Stimulated activated naive B cell treated with anti-CD40 and anti-IgM and Interleukin-4, amounts not matched to agents 10 μg/mL and 1 μg/mL and 100 μg/mL, for 72 hours (primary cell): Measurements from ENCODE around the gene A4GALT.
A peak's percentile ranks its signal among the peaks of the same experiment; 100 is the strongest.

Source experiments
- ATAC-seq, 2 donors: fragments of 150-1000 bp; cut with Tn5 transposase; replicated peaks; 2 replicates each; pipeline ENCODE4 v1.10.0; 2021; ENCODE audit warnings: moderate library complexity in 1 of 2
- DNase-seq: peaks from one replicate; pipeline ENCODE4 v3.0.0; 2021
- H3K27ac Mint-ChIP-seq: one replicate; pipeline ENCODE4 v1.8.0; 2022; ENCODE audit warnings: mild to moderate bottlenecking, mixed read lengths
- H3K27me3 Mint-ChIP-seq, 2 donors: one replicate each; pipeline ENCODE4 v1.8.0; 2022; ENCODE audit warnings: mixed read lengths in 2 of 2
- H3K36me3 Mint-ChIP-seq, 2 donors: one replicate each; pipeline ENCODE4 v1.8.0; 2022; ENCODE audit warnings: mixed read lengths in 2 of 2, mild to moderate bottlenecking in 1 of 2
- H3K4me1 Mint-ChIP-seq, 2 donors: one replicate each; pipeline ENCODE4 v1.8.0; 2022; ENCODE audit warnings: mixed read lengths in 2 of 2, mild to moderate bottlenecking in 1 of 2
- H3K4me3 Mint-ChIP-seq, 2 donors: one replicate each; pipeline ENCODE4 v1.8.0; 2022; ENCODE audit warnings: mild to moderate bottlenecking in 2 of 2, mixed read lengths in 2 of 2, moderate library complexity in 1 of 2
- H3K9me3 Mint-ChIP-seq, 2 donors: one replicate each; pipeline ENCODE4 v1.8.0; 2022; ENCODE audit warnings: mixed read lengths in 2 of 2, mild to moderate bottlenecking in 1 of 2

Gene A4GALT

DNA sequence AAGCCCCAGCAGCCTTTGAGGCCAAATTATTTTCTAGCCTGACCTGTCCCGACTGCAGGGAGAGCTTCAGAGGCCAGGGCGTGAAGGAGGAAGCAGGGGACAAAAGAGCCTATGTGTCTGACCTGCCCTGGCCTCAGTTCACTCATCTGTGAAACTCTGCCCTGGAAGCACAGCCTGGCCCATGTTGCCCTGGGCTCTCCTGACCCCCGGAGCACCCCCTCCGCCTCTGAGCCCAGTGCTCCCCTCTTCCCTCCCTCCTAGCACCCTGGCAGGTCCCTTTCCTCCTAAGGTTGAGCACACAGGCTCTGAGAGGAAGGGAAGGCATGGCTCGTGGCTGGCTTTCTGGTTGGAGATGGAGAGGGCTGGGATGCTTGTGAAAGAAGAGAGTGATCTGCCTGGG lies 3.4 kb upstream of the A4GALT start:
- Mint-ChIP-seq H3K9me3 (no peaks in the 10 kb centered on the region), H3K27me3 (peaks cover 30 to 55% of the 10 kb centered on the region in 2 donors), H3K27ac (no peak overlapping the region), H3K4me3 (no peak overlapping the region), H3K4me1 (peaks cover 20 to 27% of the 10 kb centered on the region in 2 donors), H3K36me3 (no peaks in the 10 kb centered on the region)
- no peak for DNase-seq
- ATAC-seq, result no peak

DNA sequence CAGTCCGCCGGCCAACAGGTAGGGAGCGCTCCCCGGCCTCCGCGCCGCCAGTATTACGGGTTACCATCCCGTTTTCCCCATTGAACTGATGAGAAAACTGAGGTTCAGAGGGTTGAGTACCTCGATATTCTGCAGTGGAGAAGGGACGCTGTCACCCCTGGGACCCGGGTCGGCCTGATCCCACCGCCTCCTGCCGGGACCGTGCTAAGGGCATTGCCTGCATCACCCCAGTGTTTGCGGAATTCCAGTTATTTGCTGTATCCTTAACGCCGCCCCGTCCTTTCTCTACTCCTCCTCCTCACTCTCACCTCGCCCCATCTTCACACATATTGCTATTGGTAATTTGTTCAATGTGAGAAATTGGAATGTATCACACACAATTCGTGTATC lies 370 bp upstream of the A4GALT start:
- ATAC-seq (no peak), DNase-seq (no peak)
- no peaks in the 10 kb centered on the region for H3K9me3 Mint-ChIP-seq
- H3K4me1 Mint-ChIP-seq, result peaks cover 38 to 46% of the 10 kb centered on the region in 2 donors
- H3K36me3 Mint-ChIP-seq, result no peaks in the 10 kb centered on the region
- H3K27ac Mint-ChIP-seq, result peak overlapping the region; percentile 51
- H3K4me3 Mint-ChIP-seq, result peak overlapping the region; percentile 72 to 82
- H3K27me3 Mint-ChIP-seq, result peaks cover 32 to 57% of the 10 kb centered on the region in 2 donors

DNA sequence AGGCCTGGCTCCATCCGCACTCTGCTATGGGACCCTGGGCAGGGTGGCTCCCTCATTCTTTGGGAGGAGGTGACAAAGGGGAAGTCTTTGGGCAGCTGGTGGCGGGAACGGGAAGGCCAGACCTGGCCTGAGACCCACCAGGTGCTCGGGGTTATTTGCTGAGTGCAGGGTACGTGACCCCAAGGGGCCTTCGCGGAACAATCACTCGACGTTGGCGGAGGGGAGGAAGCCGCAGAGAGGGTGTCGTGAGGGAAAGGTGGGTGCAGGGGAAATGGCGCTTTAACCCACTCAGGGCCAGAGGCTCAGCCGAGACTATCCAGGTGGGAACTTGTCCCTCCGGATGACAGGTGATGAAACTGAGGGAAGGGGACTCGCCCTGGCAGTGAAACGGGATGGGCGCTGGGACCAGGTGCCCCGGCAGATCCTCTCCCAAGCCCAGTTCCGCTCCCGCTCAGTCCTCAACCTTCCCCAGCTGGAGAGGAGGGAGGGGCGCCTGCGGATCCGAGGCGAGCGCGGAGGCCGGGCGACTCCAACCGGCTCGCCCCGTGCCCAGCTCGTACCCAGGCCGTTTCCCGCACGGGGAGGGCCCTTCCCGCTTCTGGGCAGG lies 911 bp downstream of the A4GALT start:
- Mint-ChIP-seq H3K27ac (peak overlapping the region; percentile 75), H3K4me3 (peak overlapping the region; percentile 75 to 80), H3K36me3 (no peaks in the 10 kb centered on the region), H3K4me1 (peaks cover 39 to 50% of the 10 kb centered on the region in 2 donors), H3K27me3 (peaks cover 32 to 54% of the 10 kb centered on the region in 2 donors), H3K9me3 (no peaks in the 10 kb centered on the region)
- ATAC-seq (peak in 1 of 2 donors; percentile 13), DNase-seq (no peak)

DNA sequence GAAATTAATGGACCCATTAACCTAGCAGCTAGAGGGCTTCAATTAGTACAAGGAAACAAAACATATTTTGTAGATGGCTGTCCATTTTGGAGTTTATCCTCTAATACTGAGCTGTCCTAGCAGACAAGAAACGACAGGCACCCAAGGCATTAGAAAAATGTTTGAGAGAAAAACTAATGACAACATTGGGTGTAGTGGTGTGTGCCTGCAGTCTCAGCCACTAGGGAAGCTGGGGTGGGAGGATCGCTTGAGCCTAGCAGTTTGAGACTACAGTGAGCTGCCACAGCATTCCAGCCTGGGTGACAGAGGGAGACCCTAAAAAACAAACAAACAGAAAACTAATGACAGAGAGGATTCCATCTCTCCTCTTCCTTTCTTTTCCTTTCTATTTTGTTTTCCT lies 1.5 kb downstream of the A4GALT start:
- Mint-ChIP-seq H3K27me3 (peaks cover 32 to 58% of the 10 kb centered on the region in 2 donors), H3K9me3 (no peaks in the 10 kb centered on the region), H3K36me3 (no peaks in the 10 kb centered on the region), H3K4me3 (peak overlapping the region; percentile 75 to 80), H3K4me1 (peaks cover 42 to 52% of the 10 kb centered on the region in 2 donors), H3K27ac (peak overlapping the region; percentile 75)
- ATAC-seq (no peak), DNase-seq (no peak)

DNA sequence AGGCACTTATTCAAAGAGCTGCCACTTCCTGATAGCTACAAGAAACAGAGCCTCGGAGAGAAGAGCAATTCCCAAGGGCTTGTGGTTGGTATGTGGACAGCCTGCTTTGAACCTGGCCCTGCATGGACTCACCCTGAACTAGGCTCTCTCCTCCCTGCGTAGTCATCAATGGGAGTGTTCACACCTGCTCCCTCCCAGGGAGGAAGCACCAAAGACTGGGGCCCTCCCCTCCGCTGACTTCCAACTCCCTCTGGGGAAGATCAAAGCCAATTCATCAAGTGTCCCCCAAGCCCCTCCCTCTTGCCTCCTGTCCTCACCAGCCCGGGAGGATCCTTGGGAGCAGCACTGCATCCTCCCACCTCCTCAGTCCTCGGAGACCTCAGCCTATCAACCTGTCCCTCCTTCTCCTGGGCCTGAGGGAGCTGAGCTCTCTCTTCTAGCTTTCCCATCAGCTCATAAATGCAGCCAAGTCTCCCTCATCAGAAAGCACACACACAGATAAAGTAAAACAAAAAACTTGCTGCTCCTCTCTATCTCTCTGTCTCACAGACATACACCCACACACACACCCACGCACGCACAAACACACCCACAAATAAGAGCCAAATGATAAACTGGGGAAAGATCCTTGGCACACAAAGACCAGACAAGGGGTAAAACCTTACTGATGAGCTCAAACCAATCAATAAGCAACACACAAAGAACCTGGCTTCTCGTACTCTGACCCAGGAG lies 3.3 kb downstream of the A4GALT start:
- H3K27me3 Mint-ChIP-seq, result peaks cover 24 to 49% of the 10 kb centered on the region in 2 donors
- peak; percentile 53 to 58 for ATAC-seq
- peak overlapping the region; percentile 73 for H3K27ac Mint-ChIP-seq
- peaks cover 42 to 52% of the 10 kb centered on the region in 2 donors for H3K4me1 Mint-ChIP-seq
- no peaks in the 10 kb centered on the region for H3K36me3 Mint-ChIP-seq
- DNase-seq, result no peak
- H3K9me3 Mint-ChIP-seq, result no peaks in the 10 kb centered on the region
- H3K4me3 Mint-ChIP-seq, result peak overlapping the region; percentile 1 to 64

DNA sequence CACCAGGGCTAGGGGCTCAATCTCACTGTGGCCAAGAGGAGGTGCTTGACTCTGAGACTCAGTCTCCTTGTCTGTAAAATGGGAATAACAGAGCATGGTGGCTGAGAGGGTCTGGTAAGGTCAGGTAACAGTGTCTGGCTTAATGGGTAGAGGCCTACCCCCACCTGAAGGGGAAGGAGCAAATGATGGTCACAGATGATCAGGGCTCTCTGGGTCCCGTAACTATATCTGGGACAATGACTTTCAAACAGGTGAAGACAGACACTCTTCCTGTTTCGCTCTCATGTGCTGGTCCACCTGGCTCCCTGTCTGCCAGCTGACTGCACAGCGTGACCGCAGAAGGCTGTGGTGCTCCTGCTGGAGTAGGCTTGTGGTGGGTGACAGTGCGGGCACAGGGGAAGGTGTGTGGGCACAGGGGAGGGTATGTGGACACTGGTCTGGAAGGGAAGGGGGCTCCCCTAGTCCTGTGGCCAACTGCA lies 4.0 kb downstream of the A4GALT start:
- Mint-ChIP-seq H3K4me1 (peaks cover 43 to 50% of the 10 kb centered on the region in 2 donors), H3K4me3 (peak overlapping the region; percentile 2 to 64), H3K27ac (peak overlapping the region; percentile 73), H3K36me3 (no peaks in the 10 kb centered on the region), H3K9me3 (no peaks in the 10 kb centered on the region), H3K27me3 (peaks cover 21 to 47% of the 10 kb centered on the region in 2 donors)
- DNase-seq, result peak; percentile 49
- peak; percentile 78 to 80 for ATAC-seq

DNA sequence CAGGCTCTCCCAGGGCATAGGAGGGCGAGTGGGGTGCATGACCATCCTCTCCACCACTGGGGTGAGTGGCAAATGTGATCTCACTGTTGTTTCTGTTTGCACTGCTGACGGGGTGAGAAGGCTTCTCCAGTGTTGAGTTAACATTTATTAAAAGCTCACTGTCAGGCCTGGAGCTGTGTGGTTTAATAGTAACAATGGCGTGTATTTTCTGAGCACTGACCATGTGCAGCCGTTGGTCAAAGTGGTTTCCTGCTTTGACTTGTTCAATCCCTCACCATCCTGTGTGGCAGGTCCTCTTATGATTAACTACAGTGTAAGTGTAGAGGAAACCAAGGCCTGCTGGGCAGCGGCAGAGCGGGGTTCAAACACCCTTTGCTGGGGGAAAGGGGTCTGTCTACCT lies 4.4 kb downstream of the A4GALT start:
- Mint-ChIP-seq H3K27me3 (peaks cover 17 to 47% of the 10 kb centered on the region in 2 donors), H3K4me1 (peaks cover 42 to 50% of the 10 kb centered on the region in 2 donors), H3K36me3 (no peaks in the 10 kb centered on the region), H3K9me3 (no peaks in the 10 kb centered on the region), H3K4me3 (no peak overlapping the region), H3K27ac (peak overlapping the region; percentile 73)
- peak; percentile 2 to 11 for ATAC-seq
- no peak for DNase-seq

DNA sequence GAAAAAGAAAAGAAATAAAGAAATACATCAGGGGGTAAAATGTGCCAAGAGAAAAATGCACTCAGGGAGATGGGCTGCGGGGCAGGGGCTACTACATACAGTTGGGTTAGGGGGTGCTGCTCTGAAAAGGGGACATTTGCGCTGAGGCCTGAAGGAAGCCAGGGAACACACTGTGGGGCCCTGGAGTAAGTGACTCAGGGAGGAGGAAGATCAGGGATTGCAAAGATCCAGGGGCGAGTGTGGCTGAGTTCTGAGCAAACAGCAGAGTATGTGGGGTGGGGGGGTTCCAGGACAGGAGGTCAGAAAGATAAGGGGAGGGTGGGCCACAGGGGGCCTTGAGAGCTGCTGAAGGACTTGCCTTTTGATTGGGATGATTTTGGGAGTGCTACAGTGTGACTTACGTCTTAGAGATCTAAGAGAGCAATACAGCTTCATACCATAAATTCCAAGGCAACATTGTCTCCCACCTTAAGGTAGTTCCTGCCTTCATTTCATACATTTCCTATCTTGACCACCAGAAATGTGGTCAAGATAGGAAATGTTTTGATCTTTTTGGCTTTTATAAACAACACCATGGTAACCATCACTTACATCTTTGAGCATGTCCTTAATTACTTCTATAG lies 5.8 kb downstream of the A4GALT start:
- ATAC-seq (no peak), DNase-seq (no peak)
- H3K27me3 Mint-ChIP-seq, result peaks cover 13 to 46% of the 10 kb centered on the region in 2 donors
- H3K9me3 Mint-ChIP-seq, result no peaks in the 10 kb centered on the region
- no peak overlapping the region for H3K27ac Mint-ChIP-seq
- H3K4me1 Mint-ChIP-seq, result peaks cover 39 to 45% of the 10 kb centered on the region in 2 donors
- H3K36me3 Mint-ChIP-seq, result no peaks in the 10 kb centered on the region
- no peak overlapping the region for H3K4me3 Mint-ChIP-seq

DNA sequence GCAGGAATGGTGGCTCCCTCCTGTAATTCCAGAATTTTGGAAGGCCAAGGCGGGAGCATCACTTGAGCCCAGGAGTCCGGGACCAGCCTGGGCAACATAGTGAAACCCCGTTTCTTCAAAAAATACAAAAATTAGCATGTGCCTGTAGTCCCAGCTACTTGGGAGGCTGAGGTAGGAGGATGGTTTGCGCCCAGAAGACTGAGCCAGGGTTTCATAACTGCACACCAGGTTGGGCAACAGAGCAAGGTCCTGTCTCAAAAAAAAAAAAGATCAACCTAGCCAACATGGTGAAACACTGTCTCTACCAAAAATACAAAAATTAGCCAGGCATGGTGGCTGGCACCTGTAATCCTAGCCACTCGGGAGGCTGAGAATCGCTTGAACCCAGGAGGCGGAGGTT lies 6.4 kb downstream of the A4GALT start:
- H3K36me3 Mint-ChIP-seq, result no peaks in the 10 kb centered on the region
- H3K9me3 Mint-ChIP-seq, result no peaks in the 10 kb centered on the region
- H3K4me1 Mint-ChIP-seq, result peaks cover 34 to 40% of the 10 kb centered on the region in 2 donors
- H3K4me3 Mint-ChIP-seq, result no peak overlapping the region
- H3K27ac Mint-ChIP-seq, result no peak overlapping the region
- DNase-seq, result no peak
- peaks cover 8 to 40% of the 10 kb centered on the region in 2 donors for H3K27me3 Mint-ChIP-seq
- no peak for ATAC-seq

DNA sequence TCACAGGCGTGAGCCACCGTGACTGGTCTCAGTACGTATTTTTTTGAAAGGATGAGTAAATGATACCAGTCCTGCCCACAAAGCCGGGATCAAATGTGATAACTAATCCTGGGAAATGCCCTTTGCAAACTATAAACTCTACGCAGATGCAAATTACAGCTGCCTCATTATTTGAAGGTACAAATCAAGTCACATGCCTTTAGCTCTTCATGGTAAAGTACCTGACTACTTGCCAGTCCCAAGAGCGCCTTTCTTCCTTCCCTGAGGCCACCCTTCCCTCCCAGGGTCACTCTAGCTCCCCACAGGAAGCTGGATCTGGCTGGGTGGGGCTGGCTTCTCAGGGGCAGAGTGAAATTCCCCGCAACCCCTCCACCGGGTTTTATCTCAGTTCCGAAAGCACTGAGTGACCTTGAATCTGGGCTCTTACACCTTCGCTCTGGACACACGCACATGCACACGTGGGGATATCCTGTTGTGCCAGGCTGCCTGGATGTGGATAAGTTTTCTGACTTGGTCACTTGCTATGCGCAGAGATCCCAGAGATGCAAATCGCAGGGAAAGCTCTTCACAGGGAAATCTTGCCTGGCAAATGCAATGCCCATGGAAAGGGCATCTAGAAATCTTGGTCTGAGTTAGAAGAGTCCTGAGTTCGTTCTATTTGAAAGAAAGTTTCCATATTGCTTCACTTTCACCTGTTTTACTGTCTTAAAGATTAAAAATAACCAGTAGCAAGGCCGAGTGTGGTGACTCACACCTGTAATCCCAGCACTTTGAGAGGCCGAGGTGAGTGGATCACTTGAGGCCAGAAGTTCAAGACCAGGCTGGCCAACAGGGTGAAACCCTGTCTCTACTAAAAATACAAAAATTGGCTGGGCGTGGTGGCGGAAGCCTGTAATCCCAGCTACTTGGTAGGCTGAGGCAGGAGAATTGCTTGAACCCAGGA lies 8.5 kb downstream of the A4GALT start:
- ATAC-seq (no peak), DNase-seq (no peak)
- peaks cover 22 to 23% of the 10 kb centered on the region in 2 donors for H3K4me1 Mint-ChIP-seq
- peaks cover 0 to 4% of the 10 kb centered on the region in 2 donors for H3K36me3 Mint-ChIP-seq
- H3K27me3 Mint-ChIP-seq, result peaks cover 8 to 30% of the 10 kb centered on the region in 2 donors
- H3K9me3 Mint-ChIP-seq, result peaks cover 2 to 4% of the 10 kb centered on the region in 2 donors
- no peak overlapping the region for H3K4me3 Mint-ChIP-seq
- no peak overlapping the region for H3K27ac Mint-ChIP-seq

DNA sequence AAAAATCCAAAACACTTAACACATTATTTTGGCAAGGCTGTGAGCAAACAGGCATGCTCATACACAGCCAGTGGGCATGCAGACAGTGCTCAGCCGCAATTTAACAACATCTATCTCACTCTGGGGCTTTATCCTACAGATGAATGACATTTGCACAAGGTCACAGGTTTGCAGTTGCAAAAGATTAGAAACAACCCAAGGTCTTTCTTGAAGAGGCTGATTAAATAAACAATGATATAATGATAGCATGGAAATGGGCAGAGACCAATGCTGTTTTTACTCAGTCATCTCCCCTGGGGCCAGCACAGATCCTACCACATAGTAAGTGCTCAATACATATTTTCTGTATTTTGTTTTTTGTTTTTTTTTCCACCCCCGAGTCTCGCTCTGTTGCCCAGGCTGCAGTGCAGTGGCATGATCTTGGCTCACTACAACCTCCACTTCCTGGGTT lies 9.4 kb downstream of the A4GALT start:
- DNase-seq (no peak), ATAC-seq (peak in 1 of 2 donors; percentile 33)
- Mint-ChIP-seq H3K9me3 (peaks cover 2 to 4% of the 10 kb centered on the region in 2 donors), H3K27me3 (peaks cover 8 to 30% of the 10 kb centered on the region in 2 donors), H3K27ac (peak overlapping the region; percentile 59), H3K36me3 (peaks cover 0 to 4% of the 10 kb centered on the region in 2 donors), H3K4me3 (no peak overlapping the region), H3K4me1 (peaks cover 13 to 15% of the 10 kb centered on the region in 2 donors)

DNA sequence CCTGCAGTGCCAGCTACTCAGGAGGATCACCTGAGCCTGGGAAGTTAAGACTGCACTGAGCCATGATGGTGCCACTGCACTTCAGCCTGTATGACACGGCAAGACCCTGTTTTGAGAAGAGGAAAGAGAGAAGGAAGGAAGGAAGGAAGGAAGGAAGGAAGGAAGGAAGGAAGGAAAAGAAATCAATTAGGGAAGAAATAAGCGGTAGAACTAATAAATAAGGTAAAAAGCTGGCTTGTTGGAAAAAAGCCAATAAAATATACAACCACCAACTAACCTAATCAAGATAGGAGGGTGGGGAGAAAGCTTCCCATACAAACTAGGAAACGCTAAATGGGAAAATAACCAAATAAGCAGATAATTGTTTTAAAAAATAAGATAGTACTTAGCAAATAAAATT lies 12.3 kb downstream of the A4GALT start:
- Mint-ChIP-seq H3K9me3 (peaks cover 2 to 4% of the 10 kb centered on the region in 2 donors), H3K27ac (no peak overlapping the region), H3K4me3 (no peak overlapping the region), H3K36me3 (peaks cover 0 to 4% of the 10 kb centered on the region in 2 donors), H3K4me1 (peaks cover 5 to 6% of the 10 kb centered on the region in 2 donors), H3K27me3 (peaks cover 8 to 21% of the 10 kb centered on the region in 2 donors)
- no peak for ATAC-seq
- DNase-seq, result no peak

DNA sequence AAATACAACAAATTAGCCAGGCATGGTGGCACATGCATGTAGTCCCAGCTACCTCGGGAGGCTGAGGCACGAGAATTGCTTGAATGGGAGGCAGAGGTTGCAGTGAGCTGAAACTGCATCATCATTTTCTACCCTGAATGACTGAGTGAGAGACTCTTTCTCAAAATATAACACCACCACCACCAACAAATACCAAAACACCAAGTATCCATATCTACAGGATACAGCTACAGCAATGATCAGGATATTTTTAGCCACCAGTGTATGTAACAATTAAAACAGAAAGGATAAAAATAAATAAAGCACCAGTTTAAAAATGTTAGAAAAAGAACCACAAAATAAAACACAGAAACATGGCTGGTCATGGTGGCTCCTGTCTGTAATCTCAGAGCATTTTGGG lies 13.2 kb downstream of the A4GALT start:
- peaks cover 5 to 6% of the 10 kb centered on the region in 2 donors for H3K4me1 Mint-ChIP-seq
- H3K9me3 Mint-ChIP-seq, result peaks cover 2 to 4% of the 10 kb centered on the region in 2 donors
- H3K27ac Mint-ChIP-seq, result no peak overlapping the region
- H3K4me3 Mint-ChIP-seq, result no peak overlapping the region
- DNase-seq, result no peak
- H3K27me3 Mint-ChIP-seq, result peaks cover 4 to 14% of the 10 kb centered on the region in 2 donors
- no peak for ATAC-seq
- H3K36me3 Mint-ChIP-seq, result peaks cover 0 to 4% of the 10 kb centered on the region in 2 donors
